GM21737 (cell line): ENCODE measurements around the gene CDH22.

Experiments
- ATAC-seq: cut with Tn5 transposase; IDR thresholded peaks from one replicate; pipeline ENCODE4 v1.9.1; 2021; ENCODE audit warnings: mild to moderate bottlenecking, moderate library complexity; ENCODE audit not compliant: unreplicated experiment

The CDH22 gene

GRCh38 chr20:46200582-46201570 lies 107.4 kb downstream of the CDH22 start:
- no peak for ATAC-seq

GRCh38 chr20:46199198-46199597 lies 109.1 kb downstream of the CDH22 start:
- no peak for ATAC-seq

DNA sequence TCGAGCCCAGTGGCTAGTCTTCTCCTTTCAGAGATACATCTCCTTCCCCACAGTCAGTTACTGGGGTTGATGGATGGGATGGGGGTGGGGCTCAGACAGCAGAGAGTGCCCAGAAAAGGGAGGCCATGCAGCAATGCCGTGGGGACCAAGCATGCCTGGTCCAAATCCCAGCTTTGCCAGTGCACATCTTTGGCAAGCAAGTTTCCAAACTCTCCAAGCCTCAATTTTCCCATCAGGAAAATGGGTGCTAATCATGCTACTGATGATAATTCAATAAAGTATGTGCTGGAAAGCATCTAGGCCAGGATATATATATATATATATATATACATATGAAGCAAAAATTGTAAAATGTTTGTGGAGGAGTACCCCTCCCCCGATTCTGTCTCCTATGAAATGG lies 111.3 kb downstream of the CDH22 start:
- ATAC-seq, result no peak

DNA sequence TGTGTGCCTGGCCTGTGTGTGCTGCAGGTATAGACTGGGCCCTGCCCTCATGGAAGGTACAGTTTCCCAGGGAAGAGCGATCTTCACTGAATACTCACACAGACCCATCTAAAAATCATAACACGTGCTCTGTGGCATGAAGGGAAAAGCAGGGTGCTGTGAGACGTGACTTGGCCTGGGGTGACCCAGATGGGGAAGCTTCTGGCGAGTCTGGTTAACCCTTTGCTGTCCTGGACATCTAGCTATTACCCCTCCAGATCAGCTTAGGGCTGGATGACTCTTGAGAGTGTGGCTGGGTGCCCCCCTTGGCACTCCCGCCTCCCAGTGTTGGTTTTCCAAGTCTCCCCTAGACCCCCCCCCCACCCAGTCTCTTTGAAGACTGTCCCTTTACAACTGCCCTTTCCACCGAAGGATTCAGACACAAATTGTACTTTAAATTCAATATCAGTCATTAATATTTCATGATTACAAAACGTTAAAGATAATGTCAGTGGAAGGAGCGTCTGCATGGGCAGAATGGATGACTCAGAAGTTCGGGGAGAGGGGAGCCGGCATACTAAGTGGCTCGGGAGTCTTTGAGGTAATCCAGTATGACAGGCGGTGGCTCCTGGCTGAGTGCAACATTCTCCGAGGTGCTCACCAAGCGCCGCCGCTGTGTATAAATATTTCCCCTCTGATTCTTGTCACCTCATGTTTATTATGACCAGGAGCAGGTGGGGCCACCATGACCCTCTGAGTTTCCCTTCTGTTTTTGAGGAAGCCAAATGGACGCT lies 112.8 kb downstream of the CDH22 start:
- ATAC-seq, result no peak

DNA sequence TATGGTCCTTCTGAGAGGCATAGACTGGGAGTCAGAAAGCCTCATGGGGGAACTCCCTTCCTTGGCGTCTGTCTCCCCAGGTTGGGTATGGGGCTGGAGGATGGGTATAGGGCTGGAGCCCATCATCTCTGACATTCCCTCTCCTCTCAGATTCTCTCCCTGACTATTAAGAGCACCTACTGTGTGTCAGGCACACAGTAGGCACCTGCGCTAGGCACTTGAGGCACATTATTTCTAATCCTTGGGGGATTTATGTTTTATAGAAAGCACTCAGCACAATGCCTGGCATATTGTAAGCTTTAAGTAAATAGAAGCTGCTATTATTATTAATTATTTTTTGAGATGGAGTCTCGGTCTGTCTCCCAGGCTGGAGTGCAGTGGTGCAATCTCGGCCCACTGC lies 113.9 kb downstream of the CDH22 start:
- ATAC-seq, result no peak

DNA sequence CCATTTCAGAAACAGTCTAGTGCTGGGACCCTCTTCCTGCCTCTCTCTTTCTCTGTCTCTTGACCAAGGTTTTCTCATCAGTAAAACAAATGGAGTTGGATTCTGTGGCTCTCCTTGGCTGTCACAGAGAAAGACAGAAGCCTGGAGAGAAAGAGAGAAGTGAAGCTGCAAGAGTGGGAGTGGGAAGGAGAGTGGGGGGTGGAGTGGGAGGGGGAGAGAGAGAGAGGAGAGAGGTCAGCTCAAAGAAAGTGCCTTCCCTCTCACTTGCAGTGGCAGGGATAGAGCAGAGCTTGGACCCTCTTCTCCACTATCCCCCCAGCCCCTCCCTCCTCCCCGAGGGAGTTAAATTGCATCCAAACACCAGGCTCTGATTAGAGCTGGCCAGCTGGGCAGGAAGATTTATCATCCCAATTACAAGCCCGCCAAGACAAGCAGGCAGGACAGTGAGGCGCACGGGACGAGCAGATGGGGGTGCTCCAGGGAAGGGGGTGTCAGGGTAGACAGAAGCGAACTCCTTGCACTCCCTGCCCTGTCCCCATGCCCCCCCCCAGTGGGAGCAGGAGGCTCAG lies 115.8 kb downstream of the CDH22 start:
- ATAC-seq, result no peak

- no peak for ATAC-seq
Observed at GRCh38 chr20:46191611-46192010, 116.7 kb downstream of the CDH22 start.

- no peak for ATAC-seq
Observed at GRCh38 chr20:46191168-46191540, 117.1 kb downstream of the CDH22 start.

DNA sequence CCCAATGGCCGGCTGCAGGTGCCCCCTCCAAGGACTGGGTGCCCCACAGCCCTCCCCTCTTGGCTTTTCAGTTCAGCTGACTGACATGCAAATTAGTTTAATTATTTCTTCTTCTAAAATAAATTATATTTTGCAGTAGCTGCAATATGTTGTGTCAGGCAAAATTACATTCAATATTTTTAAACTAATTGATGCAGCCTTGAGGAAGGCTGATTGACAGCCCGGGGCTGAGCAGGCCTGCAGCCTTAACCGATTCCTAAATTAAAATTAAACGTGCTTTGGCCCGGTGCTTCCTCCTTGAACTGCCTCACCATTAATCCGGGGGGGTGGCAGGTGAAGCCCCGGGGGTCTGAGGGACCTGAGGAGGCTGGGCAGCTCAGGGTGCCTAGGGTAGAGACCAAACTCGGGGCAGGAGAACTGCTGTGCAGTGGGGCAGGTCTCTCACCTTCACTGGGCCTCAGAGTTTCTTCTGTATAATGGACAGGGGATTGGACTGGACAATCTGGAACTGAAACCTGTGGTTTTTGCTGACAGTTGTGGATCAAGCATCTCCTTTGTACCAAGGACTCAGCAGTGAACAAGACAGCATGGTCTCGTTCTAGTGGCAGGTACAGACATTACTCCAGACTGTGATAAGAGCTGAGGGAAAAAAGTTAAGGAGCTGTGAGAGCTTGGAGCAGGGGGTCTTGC lies 117.7 kb downstream of the CDH22 start:
- ATAC-seq, result no peak

- ATAC-seq, result no peak
Observed at GRCh38 chr20:46188866-46189541, 119.3 kb downstream of the CDH22 start.

DNA sequence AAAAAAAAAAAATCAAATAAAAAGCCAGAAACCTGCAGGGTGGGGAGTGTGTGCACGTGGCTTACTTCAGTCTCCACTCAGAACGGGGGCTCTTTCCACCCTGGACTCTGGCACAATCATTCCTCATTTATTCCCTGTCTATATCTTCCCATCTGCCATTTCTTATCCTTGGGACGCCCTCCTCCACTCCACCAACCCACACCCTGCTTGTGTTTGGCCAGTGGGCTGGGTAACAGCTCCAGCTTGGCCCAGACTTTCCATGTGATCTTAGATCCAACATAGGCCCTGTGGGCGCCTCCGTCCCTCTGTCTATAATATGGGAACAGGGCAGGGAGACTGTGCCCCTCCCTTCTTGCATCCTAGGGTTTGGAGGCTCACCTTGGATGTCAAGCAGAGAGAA lies 122.1 kb downstream of the CDH22 start:
- ATAC-seq, result no peak

DNA sequence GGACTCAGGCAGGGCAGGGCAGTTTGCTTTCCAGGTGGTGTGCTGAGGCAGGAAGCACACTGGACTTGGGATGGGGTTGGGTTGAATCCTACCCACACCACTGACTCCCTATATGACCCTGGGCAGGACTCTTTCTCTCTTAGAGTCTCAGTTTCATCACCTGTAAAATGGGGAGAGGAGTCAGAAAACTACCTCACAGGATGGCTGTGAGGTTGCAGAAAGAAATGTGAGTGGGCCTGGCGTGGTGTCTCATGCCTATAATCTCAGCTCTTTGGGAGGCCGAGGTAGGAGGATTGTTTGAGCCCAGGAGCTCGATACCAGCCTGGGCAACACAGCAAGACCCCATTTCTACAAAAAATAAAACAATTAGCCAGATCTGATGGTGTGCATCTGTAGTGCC lies 122.9 kb downstream of the CDH22 start:
- no peak for ATAC-seq

DNA sequence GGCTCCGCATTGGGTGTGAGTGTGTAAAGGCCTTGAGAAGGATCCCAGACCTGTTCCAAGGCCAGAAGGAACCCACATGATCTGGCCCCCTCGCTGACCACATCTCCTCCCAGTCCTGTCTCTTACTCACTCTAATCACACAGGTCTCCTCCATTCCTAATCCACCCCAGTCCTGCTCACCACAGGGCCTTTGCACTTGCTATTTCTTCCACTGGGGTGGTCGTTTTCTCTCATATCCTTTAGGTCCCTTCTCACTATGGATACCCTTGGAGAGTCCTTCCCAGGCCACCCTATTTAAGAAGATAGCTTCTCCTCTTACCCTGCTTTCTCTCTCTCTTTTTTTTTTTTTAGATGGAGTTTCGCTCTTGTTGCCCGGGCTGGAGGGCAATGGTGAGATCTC lies 124.5 kb downstream of the CDH22 start:
- ATAC-seq, result no peak

DNA sequence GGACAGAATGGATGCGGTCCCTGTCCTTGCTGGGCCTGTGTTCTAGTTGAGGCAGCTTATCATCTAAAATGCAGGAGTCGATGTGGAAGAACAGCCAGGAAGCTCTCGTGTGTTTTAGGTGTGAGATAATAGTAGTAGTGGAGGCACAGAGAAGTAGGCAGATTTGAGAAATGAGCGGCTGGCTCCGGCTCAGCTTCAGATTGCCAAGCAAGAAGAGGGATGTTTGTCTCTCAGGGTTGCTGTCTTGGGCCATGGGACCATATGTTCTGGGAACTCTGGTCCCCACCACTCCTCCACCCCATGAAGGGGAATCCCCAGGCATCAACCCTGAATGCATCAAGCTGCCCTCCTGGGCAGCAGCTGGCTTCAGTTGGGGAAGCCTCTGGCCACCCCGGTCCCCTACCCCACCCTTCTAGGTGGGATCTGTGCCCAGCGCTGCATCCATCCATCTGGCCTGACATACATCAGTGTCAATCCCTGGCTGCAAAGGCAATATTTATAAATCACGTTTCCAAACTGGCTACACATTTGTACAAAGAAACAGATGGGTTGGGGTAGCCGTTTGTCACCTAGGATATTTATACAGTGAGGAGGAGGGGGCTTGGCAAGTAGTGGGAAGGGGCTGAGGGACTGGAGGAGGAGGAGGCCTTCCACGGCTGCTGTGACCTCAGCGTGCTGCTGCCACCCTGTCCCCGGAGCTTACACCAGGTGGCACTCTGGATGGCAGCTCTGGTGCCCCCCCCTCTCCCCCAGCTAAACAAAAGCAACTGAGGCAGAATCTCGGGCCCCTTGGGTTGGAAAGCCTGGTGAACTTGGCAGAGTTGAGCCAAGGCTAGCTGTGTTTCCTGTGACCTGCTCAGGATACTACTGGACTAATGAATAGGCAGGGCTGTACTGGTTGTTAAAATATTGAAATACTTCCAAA lies 125.8 kb downstream of the CDH22 start:
- no peak for ATAC-seq

GRCh38 chr20:46179862-46180261 lies 128.4 kb downstream of the CDH22 start:
- no peak for ATAC-seq

DNA sequence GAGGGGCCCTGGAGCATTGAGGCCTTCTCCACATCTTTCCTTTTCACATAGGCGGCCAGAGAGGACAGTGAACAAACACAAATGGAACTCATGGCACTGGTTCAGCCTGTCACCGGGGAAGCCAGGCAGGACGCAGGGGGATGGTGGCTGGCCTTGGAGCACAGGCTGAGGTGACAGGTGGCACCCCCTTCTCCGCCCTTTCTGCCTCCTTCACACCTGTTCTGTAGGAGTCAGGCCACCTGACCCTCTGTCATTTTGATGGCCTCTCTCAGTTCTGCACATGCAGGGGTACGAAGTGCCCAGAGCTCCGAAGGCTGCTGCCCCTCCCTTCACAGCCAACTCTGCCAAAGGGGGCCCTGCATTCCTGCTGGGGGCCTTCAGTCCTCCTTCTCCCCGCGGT lies 129.4 kb downstream of the CDH22 start:
- ATAC-seq, result no peak

DNA sequence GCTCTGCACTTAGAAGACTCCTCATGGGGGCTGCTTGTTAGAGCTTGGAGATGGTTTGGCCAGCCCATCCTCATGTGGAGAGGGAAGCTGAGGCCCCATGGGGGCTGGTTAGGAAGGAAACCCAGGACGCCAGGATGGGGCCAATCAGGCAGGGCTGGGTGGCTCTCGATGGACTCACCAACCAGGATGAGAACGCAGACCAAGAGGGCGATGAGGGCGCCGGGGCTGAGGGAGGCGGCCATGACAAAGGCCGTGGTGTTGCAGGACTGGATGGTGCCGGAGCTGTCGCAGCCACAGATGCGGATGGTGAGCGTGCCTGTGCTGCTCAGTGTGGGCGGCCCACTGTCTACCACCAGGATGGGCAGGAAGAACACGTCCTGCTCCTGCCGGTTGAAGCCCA lies 130.5 kb downstream of the CDH22 start:
- no peak for ATAC-seq

GRCh38 chr20:46176739-46177378 lies 131.4 kb downstream of the CDH22 start:
- no peak for ATAC-seq

- ATAC-seq, result no peak
Observed at GRCh38 chr20:46175127-46175494, 133.2 kb downstream of the CDH22 start.
